T47D (cell line): ENCODE measurements around the gene RIIAD1.
"Not testable (repeated sequence)": the region's sequence is repeated elsewhere in the genome, so short reads cannot be mapped to it uniquely, and the experiment has no call there.

Experiments used
- DNase-seq, 2 experiments: peaks; one replicate each; pipeline versions ENCODE4 v3.0.0 to v3.0.0-alpha.2; 2011 to 2012; ENCODE audit warnings: low read depth in 1 of 2, low spot score in 1 of 2
- JUND ChIP-seq: IDR thresholded peaks from 2 replicates; pipeline ENCODE4 v1.6.1; 2012; ENCODE audit warnings: low read depth
- in situ Hi-C: cut with HindIII; loops from 2 replicates; pipeline ENCODE4 v1.10.0; 2016; ENCODE audit warnings: low sequenced_read_pairs, low pct_unique_long_range_greater_than_20kb

The RIIAD1 gene, protein sequence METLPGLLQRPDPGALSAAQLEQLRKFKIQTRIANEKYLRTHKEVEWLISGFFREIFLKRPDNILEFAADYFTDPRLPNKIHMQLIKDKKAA

GRCh38 chr1:151720974-151721787 is at the start of gene RIIAD1:
TSS of gene RIIAD1 (plus strand) at chr1:151721522. CDS start at chr1:151721537, 15 bp downstream.
- in situ Hi-C loops, result no loop called here
- no peak for TF ChIP-seq JUND
- DNase-seq, result no peak

- in situ Hi-C loops, result no loop called here
- TF ChIP-seq JUND, result no peak
- no peak for DNase-seq
Observed at GRCh38 chr1:151673407-151673806, 47.9 kb upstream of the RIIAD1 start.

GRCh38 chr1:151680391-151680790 is 40.9 kb upstream of the RIIAD1 start:
- in situ Hi-C loops, result no loop called here
- DNase-seq, result no peak
- TF ChIP-seq JUND, result no peak

DNA sequence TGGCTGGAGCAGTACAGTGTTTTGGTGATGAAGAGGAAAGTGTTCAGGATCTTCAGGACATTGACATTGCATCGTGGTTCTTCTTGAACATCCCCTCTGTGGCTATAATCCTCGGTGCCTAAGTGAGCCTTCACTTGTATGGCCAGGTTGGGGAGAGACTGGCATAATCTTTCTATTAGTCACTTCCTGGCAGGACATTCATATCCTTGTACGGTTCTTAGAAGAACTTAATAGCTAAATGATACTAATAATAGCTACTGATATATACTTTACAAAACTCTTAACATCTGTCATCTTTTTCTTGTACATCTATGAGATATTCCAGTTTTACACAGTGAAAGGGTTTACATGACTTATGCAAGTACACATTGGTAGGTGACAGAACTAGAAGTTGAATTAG is 40.5 kb upstream of the RIIAD1 start:
- DNase-seq, result no peak
- TF ChIP-seq JUND, result no peak
- in situ Hi-C loops, result no loop called here

DNA sequence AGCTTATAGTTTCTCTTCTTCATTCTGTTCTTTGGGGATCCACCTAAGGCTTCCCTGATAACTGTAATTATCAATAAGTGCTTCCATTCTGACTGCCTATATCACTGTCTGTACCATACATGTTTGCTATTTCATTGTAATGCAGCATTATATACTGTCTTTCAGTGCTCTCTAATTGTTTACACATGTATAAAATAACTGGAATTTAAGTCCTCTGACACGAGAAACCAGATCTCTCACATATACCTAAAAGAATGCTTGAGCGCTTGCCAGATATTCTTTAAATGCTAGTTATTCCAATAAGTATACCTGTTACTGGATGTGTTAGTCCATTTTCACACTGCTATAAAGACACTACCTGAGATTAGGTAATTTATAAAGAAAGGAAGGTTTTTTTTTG is 39.4 kb upstream of the RIIAD1 start:
- in situ Hi-C loops, result no loop called here
- no peak for TF ChIP-seq JUND
- DNase-seq, result no peak

GRCh38 chr1:151682901-151683300 is 38.4 kb upstream of the RIIAD1 start:
- DNase-seq, in situ Hi-C loops: not testable (repeated sequence)

- no peak for TF ChIP-seq JUND
- in situ Hi-C loops, result no loop called here
- DNase-seq, result no peak
Observed at GRCh38 chr1:151684128-151684527, 37.2 kb upstream of the RIIAD1 start.

GRCh38 chr1:151686561-151686960 is 34.8 kb upstream of the RIIAD1 start:
- DNase-seq, result no peak
- no peak for TF ChIP-seq JUND
- in situ Hi-C loops, result no loop called here

DNA sequence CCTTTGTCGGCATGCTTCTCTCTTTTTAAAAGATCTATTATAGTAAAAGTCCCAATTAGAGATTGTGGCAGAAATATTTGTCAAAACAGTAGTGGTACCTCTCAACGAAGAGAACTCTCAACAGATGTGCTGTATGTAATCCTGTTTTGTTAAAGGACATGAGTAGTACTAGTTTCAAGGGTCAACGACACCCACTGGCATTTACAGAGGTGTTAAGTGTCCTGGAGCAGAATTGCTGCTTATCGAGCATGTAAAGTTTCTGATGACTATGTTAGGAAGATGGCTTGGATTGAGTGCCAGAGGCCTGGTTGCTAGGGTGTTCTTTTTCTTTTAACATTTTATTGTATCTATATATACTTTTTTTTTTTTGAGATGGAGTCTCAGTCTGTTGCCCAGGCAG is 31.8 kb upstream of the RIIAD1 start:
- no peak for DNase-seq
- in situ Hi-C loops, result no loop called here
- no peak for TF ChIP-seq JUND

DNA sequence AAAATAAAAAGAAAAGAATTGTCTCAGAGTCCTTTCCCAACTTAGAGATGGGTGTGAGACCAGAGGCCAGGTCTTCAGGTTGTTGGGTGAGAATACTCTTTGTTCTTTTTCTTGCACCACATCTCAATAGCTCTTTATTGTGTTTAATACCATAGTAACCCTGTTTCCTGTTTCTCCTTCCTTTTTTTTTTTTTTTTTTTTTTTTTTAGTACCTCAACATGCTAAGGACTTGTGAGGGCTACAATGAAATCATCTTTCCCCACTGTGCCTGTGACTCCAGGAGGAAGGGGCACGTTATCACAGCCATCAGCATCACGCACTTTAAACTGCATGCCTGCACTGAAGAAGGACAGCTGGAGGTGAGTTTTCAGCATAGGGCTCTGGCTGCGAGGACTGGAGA is 29.1 kb upstream of the RIIAD1 start:
- in situ Hi-C loops, result no loop called here
- no peak for TF ChIP-seq JUND
- DNase-seq, result no peak

- DNase-seq, result peak; percentile 71 to 82
- in situ Hi-C loops, result no loop called here
- TF ChIP-seq JUND, result no peak
Observed at GRCh38 chr1:151693057-151693651, 28.2 kb upstream of the RIIAD1 start.

DNA sequence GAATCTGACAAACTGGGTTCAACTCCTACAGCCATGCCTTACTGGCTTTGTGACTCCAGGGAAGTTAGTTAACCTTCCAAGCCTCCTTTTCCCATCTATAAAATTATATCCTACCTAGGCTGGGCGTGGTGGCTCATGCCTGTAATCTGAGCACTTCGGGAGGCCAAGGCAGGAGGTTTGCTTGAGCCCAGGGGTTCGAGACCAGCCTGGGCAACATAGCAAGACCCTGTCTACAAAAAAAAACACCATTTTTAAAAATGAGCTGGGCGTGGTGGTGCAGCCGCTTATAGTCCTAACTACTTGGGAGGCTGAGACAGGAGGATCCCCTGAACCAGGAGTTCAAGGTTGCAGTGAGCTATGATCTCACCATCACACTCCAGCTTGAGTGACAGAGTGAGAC is 19.8 kb upstream of the RIIAD1 start:
- in situ Hi-C loops, result no loop called here
- TF ChIP-seq JUND, result no peak
- DNase-seq, result no peak

- no peak for TF ChIP-seq JUND
- in situ Hi-C loops, result no loop called here
- DNase-seq, result no peak
Observed at GRCh38 chr1:151702936-151703335, 18.4 kb upstream of the RIIAD1 start.
